DMS153 (cell line): Measurements from ENCODE around the gene TMEM242.

Experiments used
- DNase-seq: peaks from one replicate; lab custom pipeline; 2025; lab: John Stamatoyannopoulos, UW

Gene TMEM242

GRCh38 chr6:157288575-157288974 lies 34.7 kb downstream of the TMEM242 start:
- no peak for DNase-seq

GRCh38 chr6:157287923-157288322 lies 35.4 kb downstream of the TMEM242 start:
- no peak for DNase-seq

GRCh38 chr6:157287247-157287850 lies 36.0 kb downstream of the TMEM242 start:
- DNase-seq = no peak

- no peak for DNase-seq
Measured at GRCh38 chr6:157285422-157285779, 37.9 kb downstream of the TMEM242 start.

- DNase-seq = no peak
Measured at GRCh38 chr6:157284738-157285421, 38.4 kb downstream of the TMEM242 start.

- no peak for DNase-seq
Measured at GRCh38 chr6:157283900-157284737, 39.2 kb downstream of the TMEM242 start.

GRCh38 chr6:157283330-157283898 lies 39.9 kb downstream of the TMEM242 start:
- no peak for DNase-seq

- no peak for DNase-seq
Measured at GRCh38 chr6:157282284-157282683, 41.0 kb downstream of the TMEM242 start.

GRCh38 chr6:157281570-157281969 lies 41.7 kb downstream of the TMEM242 start:
- DNase-seq = no peak

GRCh38 chr6:157280947-157281346 lies 42.4 kb downstream of the TMEM242 start:
- DNase-seq = no peak

GRCh38 chr6:157280157-157280556 lies 43.2 kb downstream of the TMEM242 start:
- no peak for DNase-seq

GRCh38 chr6:157278171-157278570 lies 45.1 kb downstream of the TMEM242 start:
- no peak for DNase-seq

- no peak for DNase-seq
Measured at GRCh38 chr6:157276731-157277130, 46.6 kb downstream of the TMEM242 start.

- no peak for DNase-seq
Measured at GRCh38 chr6:157276134-157276532, 47.2 kb downstream of the TMEM242 start.

GRCh38 chr6:157274471-157275226 lies 48.7 kb downstream of the TMEM242 start:
- DNase-seq = no peak

- DNase-seq = peak; percentile 25
Measured at GRCh38 chr6:157273756-157274470, 49.4 kb downstream of the TMEM242 start.

GRCh38 chr6:157272866-157273755 lies 50.2 kb downstream of the TMEM242 start:
- DNase-seq = no peak

- DNase-seq = no peak
Measured at GRCh38 chr6:157272372-157272771, 50.9 kb downstream of the TMEM242 start.

- no peak for DNase-seq
Measured at GRCh38 chr6:157271911-157272310, 51.4 kb downstream of the TMEM242 start.

- DNase-seq = no peak
Measured at GRCh38 chr6:157271441-157271840, 51.9 kb downstream of the TMEM242 start.
